CD14-positive monocyte (primary cell): ENCODE measurements around the gene VWF. TPM values are rescaled to one million over a fixed set of nuclear protein-coding genes. Genes with fewer than 3 reads are reported as not detected.

Experiments
- DNase-seq, 3 donors: peaks; one replicate each; pipeline ENCODE4 v3.0.0-alpha.2; 2011 to 2022
- H2AFZ ChIP-seq: 2 replicates; pipeline ENCODE4 v1.6.0; 2012; ENCODE audit warnings: mild to moderate bottlenecking, low read depth, low read length, inconsistent platforms; ENCODE audit not compliant: insufficient read depth, poor library complexity, severe bottlenecking
- H3K27ac ChIP-seq, 2 donors: 1 replicate in 1 of 2; 2 replicates in 1 of 2; pipeline ENCODE4 v1.5.1; 2012 to 2013; ENCODE audit warnings: low read length in 2 of 2, control low read depth in 1 of 2, inconsistent platforms in 1 of 2, low read depth in 1 of 2, mild to moderate bottlenecking in 1 of 2
- H3K27me3 ChIP-seq, 2 donors: one replicate each; pipeline versions ENCODE4 v1.6.0 to v1.6.1; 2011 to 2013; ENCODE audit warnings: low read length in 2 of 2; ENCODE audit not compliant: control insufficient read depth in 2 of 2, insufficient read depth in 2 of 2
- H3K36me3 ChIP-seq, 2 donors: replicated peaks in 1 of 2; 1 replicate in 1 of 2; 2 replicates in 1 of 2; pipeline versions ENCODE4 v1.5.1 to v1.6.1; 2012 to 2013; ENCODE audit warnings: low read length in 2 of 2, control low read depth in 1 of 2, inconsistent platforms in 1 of 2, mild to moderate bottlenecking in 1 of 2; ENCODE audit not compliant: insufficient read depth in 2 of 2, control insufficient read depth in 1 of 2
- H3K4me1 ChIP-seq, 2 donors: 1 replicate in 1 of 2; 2 replicates in 1 of 2; pipeline versions ENCODE4 v1.5.1 to v1.6.1; 2012 to 2013; ENCODE audit warnings: low read length in 2 of 2, control low read depth in 1 of 2, inconsistent platforms in 1 of 2, mild to moderate bottlenecking in 1 of 2, moderate library complexity in 1 of 2; ENCODE audit not compliant: insufficient read depth in 2 of 2, control insufficient read depth in 1 of 2
- H3K4me2 ChIP-seq: replicated peaks from 2 replicates; pipeline ENCODE3; 2012; ENCODE audit warnings: low read length, moderate library complexity, mild to moderate bottlenecking; ENCODE audit not compliant: poor library complexity, severe bottlenecking; ENCODE audit errors: extremely low read depth
- H3K4me3 ChIP-seq, 3 experiments: fragments of 200-600 bp in 1 of 3; sonication (generic) in 1 of 3; replicated peaks in 1 of 3; 1 replicate in 2 of 3; 2 replicates in 1 of 3; pipeline ENCODE4 v1.5.1; 2011 to 2013; ENCODE audit warnings: low read length in 3 of 3, mild to moderate bottlenecking in 3 of 3, control low read depth in 2 of 3, low read depth in 2 of 3, inconsistent platforms in 1 of 3, moderate library complexity in 1 of 3
- H3K79me2 ChIP-seq: 2 replicates; pipeline ENCODE4 v1.6.0; 2012; ENCODE audit warnings: mild to moderate bottlenecking, control low read depth, inconsistent platforms, low read length, moderate library complexity; ENCODE audit not compliant: insufficient read depth
- H3K9ac ChIP-seq: 2 replicates; pipeline ENCODE4 v1.6.0; 2017; ENCODE audit warnings: low read length, mild to moderate bottlenecking; ENCODE audit not compliant: insufficient read depth, poor library complexity, severe bottlenecking
- H3K9me3 ChIP-seq, 2 donors: replicated peaks in 1 of 2; 1 replicate in 1 of 2; 2 replicates in 1 of 2; pipeline versions ENCODE4 v1.5.1 to v1.6.1; 2012 to 2013; ENCODE audit warnings: low read length in 2 of 2, control low read depth in 1 of 2; ENCODE audit not compliant: control insufficient read depth in 1 of 2, insufficient read depth in 1 of 2
- H4K20me1 ChIP-seq: 2 replicates; pipeline ENCODE4 v1.6.0; 2012; ENCODE audit warnings: mild to moderate bottlenecking, low read length, control low read depth, moderate library complexity; ENCODE audit not compliant: insufficient read depth
- H3K27ac Mint-ChIP-seq, 7 donors: one replicate each; pipeline ENCODE4 v1.8.0; 2020; ENCODE audit warnings: mild to moderate bottlenecking in 7 of 7, mixed read lengths in 7 of 7, moderate library complexity in 6 of 7, inconsistent platforms in 2 of 7
- H3K27me3 Mint-ChIP-seq, 3 donors: one replicate each; pipeline ENCODE4 v1.8.0; 2021 to 2022; ENCODE audit warnings: low read depth in 3 of 3, mild to moderate bottlenecking in 3 of 3, mixed read lengths in 3 of 3, moderate library complexity in 3 of 3, inconsistent platforms in 1 of 3
- H3K36me3 Mint-ChIP-seq, 2 donors: one replicate each; pipeline ENCODE4 v1.8.0; 2020; ENCODE audit warnings: mixed read lengths in 2 of 2, inconsistent platforms in 1 of 2, mild to moderate bottlenecking in 1 of 2
- H3K4me1 Mint-ChIP-seq: one replicate; pipeline ENCODE4 v1.8.0; 2020; ENCODE audit warnings: mild to moderate bottlenecking, mixed read lengths
- H3K4me3 Mint-ChIP-seq, 2 donors: one replicate each; pipeline ENCODE4 v1.8.0; 2020; ENCODE audit warnings: mild to moderate bottlenecking in 2 of 2, mixed read lengths in 2 of 2, moderate library complexity in 1 of 2
- H3K9me3 Mint-ChIP-seq, 7 donors: one replicate each; pipeline ENCODE4 v1.8.0; 2020 to 2022; ENCODE audit warnings: mixed read lengths in 7 of 7, mild to moderate bottlenecking in 6 of 7, moderate library complexity in 6 of 7, inconsistent platforms in 2 of 7
- CTCF ChIP-seq: fragments of 200-600 bp; IDR thresholded peaks from one replicate; pipeline ENCODE4 v1.8.0; 2022; ENCODE audit warnings: antibody characterized with exemption, mild to moderate bottlenecking
- WGBS: methylation state at CpG from one replicate; pipeline ENCODE4 v1.1.5; 2013; ENCODE audit warnings: missing lambda C conversion rate; ENCODE audit not compliant: insufficient coverage; 5-methylcytosine and 5-hydroxymethylcytosine counted together
- intact Hi-C, 2 donors: fragments of 100-400 bp; cut with micrococcal nuclease; formaldehyde crosslinking; loops; one replicate each; pipeline versions ENCODE4 v1.15.0 to v1.15.1; 2023
- polyA plus RNA-seq, 3 donors: library from polyadenylated mRNA; depleted of rRNA in 1 of 3; unstranded in 2 of 3; stranded (reverse) in 1 of 3; fragments of 300-500 nt in 2 of 3; fragments of >200 nt in 1 of 3; fragmentation: Illumina TruSeq in 2 of 3; gene quantifications; 1 replicate in 2 of 3; 2 replicates in 1 of 3; pipeline ENCODE4 v1.2.3, GENCODE V29; 2012 to 2021

The VWF gene
- polyA plus RNA-seq, 3 donors: 0.17 to 0.49 (median 0.48) TPM

DNA sequence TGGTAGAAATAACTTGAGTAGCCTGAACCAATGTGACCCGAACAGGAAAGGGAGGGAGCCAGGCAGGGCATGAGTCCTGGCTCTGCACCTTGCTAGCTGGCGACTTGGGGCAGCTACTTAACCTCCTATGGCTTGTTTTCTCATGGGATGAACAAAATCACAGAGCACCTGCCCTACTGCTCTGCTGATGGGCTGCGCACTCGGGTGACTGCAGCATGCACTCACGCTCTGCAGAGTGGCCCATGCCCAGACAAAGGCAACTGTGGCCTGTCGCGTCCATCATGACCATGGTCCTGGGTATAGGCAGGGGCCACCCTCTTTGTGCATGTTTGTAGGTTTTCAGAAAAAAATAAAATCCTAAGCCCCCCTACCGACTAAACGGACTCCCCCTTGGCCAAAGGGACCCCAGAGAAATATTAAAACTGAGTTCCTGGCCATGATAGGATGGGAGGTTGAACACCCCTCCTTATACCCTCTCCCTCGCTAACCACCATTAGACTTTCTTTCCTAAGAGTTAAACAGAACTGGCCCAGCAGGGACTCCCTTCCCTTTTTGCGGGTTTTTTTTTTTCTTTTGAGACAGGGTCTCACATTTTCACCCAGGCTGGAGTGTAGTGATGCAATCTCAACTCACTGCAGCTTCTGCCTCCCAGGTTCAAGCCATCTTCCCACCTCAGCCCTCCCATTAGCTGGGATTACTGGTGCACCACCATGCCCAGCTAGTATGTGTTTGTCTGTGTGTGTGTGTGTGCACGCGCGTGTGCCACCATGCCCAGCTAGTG is 32.5 kb downstream of the VWF start:
- H3K4me2 ChIP-seq: no peak overlapping the region
- Mint-ChIP-seq H3K27ac (peak overlapping the region in 4 of 7 donors; percentile 28 to 82 (median 80)), H3K9me3 (peaks cover 0 to 3% (median 0%) of the 10 kb centered on the region in 7 donors), H3K4me1 (peaks cover 45% of the 10 kb centered on the region), H3K27me3 (peaks cover 5 to 20% (median 7%) of the 10 kb centered on the region in 3 donors), H3K36me3 (peaks cover 0 to 2% of the 10 kb centered on the region in 2 donors), H3K4me3 (peak overlapping the region in 1 of 2 donors; percentile 20)
- no peaks in the 10 kb centered on the region for H3K27me3 ChIP-seq
- peaks cover 28 to 37% of the 10 kb centered on the region in 2 donors for H3K4me1 ChIP-seq
- H3K79me2 ChIP-seq: no peaks in the 10 kb centered on the region
- no peak overlapping the region for H2AFZ ChIP-seq
- no peak overlapping the region for H3K9ac ChIP-seq
- no peaks in the 10 kb centered on the region for H3K36me3 ChIP-seq
- H4K20me1 ChIP-seq: no peaks in the 10 kb centered on the region
- intact Hi-C loops: no loop called here
- no peak overlapping the region for H3K4me3 ChIP-seq
- WGBS: 92% methylated on average over 7 of the region's 14 CpGs
- TF ChIP-seq CTCF: no peak
- H3K9me3 ChIP-seq: no peaks in the 10 kb centered on the region
- no peak for DNase-seq
- no peak overlapping the region for H3K27ac ChIP-seq

- H3K79me2 ChIP-seq: no peaks in the 10 kb centered on the region
- H4K20me1 ChIP-seq: no peaks in the 10 kb centered on the region
- intact Hi-C loops: no loop called here
- no peak overlapping the region for H3K4me3 ChIP-seq
- H3K27me3 Mint-ChIP-seq: peaks cover 5 to 20% (median 5%) of the 10 kb centered on the region in 3 donors
- H3K36me3 ChIP-seq: no peaks in the 10 kb centered on the region
- peaks cover 0 to 2% of the 10 kb centered on the region in 2 donors for H3K36me3 Mint-ChIP-seq
- H3K4me2 ChIP-seq: no peak overlapping the region
- H3K27ac Mint-ChIP-seq: no peak overlapping the region
- H3K4me3 Mint-ChIP-seq: no peak overlapping the region
- no peak for TF ChIP-seq CTCF
- H3K4me1 ChIP-seq: peaks cover 28 to 37% of the 10 kb centered on the region in 2 donors
- no peak overlapping the region for H3K27ac ChIP-seq
- no peak overlapping the region for H2AFZ ChIP-seq
- no peak for DNase-seq
- no peaks in the 10 kb centered on the region for H3K27me3 ChIP-seq
- no peaks in the 10 kb centered on the region for H3K9me3 ChIP-seq
- H3K9me3 Mint-ChIP-seq: peaks cover 0 to 3% (median 0%) of the 10 kb centered on the region in 7 donors
- 40% methylated on average over 4 of the region's 6 CpGs for WGBS
- no peak overlapping the region for H3K9ac ChIP-seq
- peaks cover 45% of the 10 kb centered on the region for H3K4me1 Mint-ChIP-seq
Measured at GRCh38 chr12:6090803-6091202, 33.7 kb downstream of the VWF start.
